Activated CD8-positive, alpha-beta memory T cell treated with anti-CD3 and anti-CD28 coated beads, Interleukin-2, amount 50 U/mL, for 1 hour (primary cell): Measurements from ENCODE around the gene NCMAP.
A peak's percentile ranks its signal among the peaks of the same experiment; 100 is the strongest.
"Not testable (repeated sequence)": the region's sequence is repeated elsewhere in the genome, so short reads cannot be mapped to it uniquely, and the experiment has no call there.

Experiments used
- DNase-seq: peaks from one replicate; pipeline ENCODE4 v3.0.0-alpha.2; 2020; ENCODE audit errors: extremely low read depth

NCMAP gene, protein sequence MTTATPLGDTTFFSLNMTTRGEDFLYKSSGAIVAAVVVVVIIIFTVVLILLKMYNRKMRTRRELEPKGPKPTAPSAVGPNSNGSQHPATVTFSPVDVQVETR

DNA sequence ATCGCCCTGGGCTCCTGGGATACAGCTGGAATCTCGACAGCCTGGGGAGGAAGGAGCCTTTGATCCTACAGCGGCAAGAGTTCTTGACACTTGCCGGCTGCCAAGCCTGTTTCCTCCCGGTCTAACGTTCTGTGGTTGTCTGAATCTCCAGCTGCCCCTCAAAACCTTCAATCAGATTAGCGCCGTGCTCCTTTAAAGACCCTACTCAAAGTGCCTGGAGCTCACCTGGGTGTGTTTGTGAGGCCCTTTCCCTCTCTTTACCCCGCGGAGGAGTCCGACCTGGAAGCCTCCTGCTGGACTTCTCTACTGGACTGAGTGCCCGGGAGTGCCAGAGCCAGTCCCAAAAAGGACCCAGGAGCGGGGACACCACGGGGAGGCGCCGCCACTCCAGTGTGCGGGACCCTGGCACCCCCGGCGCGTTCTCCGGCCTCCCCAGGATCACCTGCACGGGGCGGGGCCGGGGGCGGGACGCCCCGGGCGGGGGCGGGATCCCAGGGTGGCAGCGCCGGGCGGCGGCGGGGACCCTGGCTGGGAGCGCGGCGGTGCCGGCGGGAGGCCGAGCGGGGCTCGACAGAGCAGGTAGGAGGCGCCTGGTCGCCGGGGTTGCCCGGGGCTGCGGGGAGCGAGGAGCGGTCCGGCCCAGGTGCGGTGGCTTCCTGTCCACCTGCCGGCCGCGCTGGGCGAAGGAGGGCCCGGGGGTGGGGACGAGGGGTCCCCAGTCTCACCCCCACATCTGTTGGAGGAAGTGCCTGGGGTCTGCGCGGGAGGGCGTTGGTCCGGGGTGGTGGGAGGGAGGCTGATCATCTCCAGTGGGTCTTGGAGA, at the start of gene NCMAP:
Gene NCMAP, plus strand, starts transcription at position 497 of the 823 bp plus-strand sequence. CDS start 39,344 bp downstream, outside the sequence.
- DNase-seq: no peak

DNA sequence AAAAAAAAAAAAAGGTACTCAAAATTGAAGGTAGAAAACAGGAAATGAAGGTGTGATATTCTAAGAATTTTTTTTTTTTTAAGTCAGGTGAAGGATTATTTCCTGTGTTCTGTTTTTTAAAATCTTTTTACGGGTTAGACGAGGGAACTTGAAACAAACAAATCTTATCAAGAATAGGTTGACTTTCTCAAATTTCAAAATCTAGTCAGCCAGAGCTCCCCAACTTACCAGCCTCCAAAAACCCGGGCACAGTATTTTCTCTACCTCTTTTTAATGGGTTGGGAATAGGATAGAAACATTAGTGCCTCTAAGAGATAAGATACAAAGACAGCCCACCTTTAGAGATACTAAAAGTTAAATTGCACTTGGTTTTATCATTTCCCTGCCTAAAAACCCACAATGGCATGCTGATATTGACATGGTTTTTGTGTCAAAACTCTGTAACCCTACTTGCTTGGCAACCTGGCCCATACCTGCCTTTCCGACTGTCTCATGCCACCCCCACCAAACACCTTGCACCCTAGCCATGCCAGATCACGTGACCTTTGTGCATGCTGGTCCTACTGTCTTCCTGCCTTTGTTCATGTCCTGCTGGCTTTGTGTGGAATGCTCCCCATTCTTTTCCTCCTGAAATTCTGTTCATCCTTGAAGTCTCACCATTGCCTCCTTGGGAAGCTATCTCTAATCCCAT, 49.1 kb upstream of the NCMAP start:
- DNase-seq: no peak

DNA sequence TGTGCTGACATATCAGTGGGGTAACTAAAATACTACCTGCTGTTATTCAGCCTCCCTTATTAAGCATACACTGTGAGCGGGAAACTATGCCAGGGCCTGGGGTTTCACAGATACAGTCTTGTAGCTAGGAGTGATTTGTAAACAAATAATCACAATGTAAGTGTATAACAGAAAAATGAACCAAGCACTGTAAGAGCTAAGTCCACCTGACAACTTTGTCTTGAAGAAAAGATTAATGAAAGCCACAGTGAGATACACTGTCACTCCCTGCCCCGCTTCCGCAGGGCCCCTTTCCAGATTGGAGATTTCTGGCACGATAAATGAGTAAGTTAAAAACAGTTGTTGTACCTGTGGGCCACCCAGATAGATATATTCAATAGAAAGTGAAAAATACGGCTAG, 48.5 kb upstream of the NCMAP start:
- no peak for DNase-seq

GRCh38 chr1:24508911-24509310, 47.0 kb upstream of the NCMAP start:
- DNase-seq: no peak

GRCh38 chr1:24513706-24514105, 42.2 kb upstream of the NCMAP start:
- DNase-seq: no peak

DNA sequence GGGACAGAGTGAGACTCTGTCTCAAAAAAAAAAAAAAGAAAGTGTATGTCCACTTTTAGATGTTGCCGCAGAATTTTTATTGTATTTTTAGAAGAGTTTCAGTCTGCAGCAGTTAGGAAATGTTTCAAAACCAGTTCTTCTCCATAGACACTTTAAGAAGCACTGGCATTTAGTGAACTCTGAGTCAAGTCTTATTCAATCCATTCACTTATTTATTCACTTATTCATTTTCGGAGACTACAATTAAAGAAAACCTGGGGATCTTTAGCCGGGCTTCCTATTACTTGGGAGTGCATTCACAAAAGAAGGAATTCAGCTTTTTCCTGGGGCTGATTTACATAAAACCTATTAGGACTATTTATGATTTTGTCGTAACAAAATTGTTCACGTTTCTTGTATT, 40.9 kb upstream of the NCMAP start:
- no peak for DNase-seq

DNA sequence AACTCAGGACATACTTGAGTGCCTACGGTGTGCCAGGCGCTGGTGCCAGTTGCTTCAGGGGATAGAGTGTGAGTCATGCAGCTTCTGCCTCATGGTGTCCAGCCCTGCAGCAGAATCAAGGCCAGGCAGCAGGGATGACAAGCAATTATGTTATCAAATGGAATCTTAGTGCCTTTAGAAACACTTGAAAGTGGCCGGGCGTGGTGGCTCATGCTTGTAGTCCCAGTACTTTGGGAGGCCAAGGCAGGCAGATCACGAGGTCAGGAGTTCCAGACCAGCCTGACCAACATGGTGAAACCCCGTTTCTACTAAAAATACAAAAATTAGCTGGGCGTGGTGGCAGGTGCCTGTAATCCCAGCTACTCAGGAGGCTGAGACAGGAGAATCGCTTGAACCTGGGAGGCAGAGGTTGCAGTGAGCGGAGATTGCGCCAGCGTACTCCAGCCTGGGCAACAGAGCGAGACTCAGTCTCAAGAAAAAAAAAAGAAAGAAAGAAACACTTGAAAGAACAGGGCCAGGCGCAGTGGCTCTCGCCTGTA, 40.1 kb upstream of the NCMAP start:
- not testable (repeated sequence) for DNase-seq

GRCh38 chr1:24516506-24516905, 39.4 kb upstream of the NCMAP start:
- no peak for DNase-seq

- no peak for DNase-seq
These were observed 38.0 kb upstream of the NCMAP start for GRCh38 chr1:24517898-24518297.

DNA sequence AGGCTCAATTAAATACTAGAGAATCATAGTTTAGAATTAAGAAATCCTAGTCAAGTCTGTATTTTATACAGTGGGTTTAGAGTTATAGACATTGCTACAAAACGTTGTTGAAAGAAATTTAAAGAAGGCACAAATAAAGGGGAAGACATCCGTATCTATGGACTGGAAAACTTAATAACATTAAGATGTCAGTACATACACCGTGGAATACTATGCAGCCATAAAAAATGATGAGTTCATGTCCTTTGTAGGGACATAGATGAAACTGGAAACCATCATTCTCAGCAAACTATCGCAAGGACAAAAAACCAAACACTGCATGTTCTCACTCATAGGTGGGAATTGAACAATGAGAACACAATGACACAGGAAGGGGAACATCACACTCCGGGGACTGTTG, 35.6 kb upstream of the NCMAP start:
- DNase-seq: not testable (repeated sequence)

GRCh38 chr1:24525606-24526005, 30.3 kb upstream of the NCMAP start:
- DNase-seq: no peak

GRCh38 chr1:24526045-24526444, 29.8 kb upstream of the NCMAP start:
- DNase-seq: no peak

DNA sequence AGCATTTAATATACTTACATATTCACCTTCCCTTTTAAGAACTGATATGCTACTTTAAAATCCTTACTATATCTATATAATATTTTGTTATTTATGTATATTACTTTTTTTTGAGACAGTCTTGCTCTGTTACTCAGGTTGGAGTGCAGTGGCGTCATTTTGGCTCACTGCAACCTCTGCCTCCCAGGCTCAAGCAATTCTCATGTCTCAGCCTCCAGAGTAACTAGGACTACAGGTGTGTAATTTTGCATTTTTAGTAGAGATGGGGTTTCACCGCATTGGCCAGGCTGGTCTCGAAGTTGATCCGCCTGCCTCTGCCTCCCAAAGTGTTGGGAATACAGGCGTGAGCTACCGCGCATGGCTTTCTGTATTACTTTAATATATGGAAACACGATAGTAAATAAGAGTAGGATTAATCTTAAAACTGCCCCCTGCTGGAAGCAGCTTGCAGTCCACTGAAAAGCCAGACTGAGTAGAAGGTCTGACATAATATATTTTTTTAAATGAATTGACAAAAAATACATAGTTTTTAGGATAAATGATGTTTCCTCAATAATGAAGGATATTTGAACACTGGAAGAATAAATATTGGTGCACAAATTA, 28.8 kb upstream of the NCMAP start:
- DNase-seq: no peak

DNA sequence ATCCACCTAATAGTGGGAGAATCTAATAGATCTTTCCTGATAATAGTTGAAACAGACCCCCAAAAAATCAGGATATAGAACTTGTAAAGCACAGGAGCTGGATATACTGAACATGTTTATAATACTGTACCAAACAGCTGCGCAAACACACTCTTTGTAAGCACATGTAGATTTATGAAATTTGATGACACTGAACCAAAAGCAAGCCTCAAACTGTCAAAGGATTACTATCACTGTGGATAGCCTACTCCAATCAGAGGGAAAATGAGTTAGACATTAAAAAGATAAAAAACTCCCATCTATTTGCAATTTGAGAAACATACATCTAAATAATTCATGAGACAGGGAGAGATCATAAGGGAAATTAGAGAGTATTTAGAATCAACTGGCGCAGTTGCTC, 27.1 kb upstream of the NCMAP start:
- DNase-seq: no peak

- not testable (repeated sequence) for DNase-seq
These were observed 26.6 kb upstream of the NCMAP start for GRCh38 chr1:24529292-24529691.

DNA sequence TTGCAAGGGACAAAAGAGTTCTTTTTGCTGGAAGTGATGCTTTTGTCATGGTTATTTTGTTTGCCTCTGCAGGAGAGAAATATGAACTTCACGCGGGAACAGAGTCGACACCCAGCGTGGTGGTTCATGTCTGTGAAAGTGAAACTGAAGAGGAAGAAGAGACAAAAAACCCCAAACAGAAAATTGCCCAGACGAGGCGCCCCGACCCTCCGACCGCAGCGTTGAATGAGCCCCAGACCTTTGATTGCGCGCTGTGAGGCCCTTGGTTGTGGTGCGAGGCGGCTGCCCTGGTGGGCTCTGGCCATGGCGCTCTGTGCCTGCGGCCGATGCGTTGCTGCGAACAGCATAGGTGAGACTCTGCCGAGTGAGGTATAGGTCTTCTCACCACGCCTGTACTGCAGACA, 20.9 kb upstream of the NCMAP start:
- DNase-seq: peak; percentile 51

DNA sequence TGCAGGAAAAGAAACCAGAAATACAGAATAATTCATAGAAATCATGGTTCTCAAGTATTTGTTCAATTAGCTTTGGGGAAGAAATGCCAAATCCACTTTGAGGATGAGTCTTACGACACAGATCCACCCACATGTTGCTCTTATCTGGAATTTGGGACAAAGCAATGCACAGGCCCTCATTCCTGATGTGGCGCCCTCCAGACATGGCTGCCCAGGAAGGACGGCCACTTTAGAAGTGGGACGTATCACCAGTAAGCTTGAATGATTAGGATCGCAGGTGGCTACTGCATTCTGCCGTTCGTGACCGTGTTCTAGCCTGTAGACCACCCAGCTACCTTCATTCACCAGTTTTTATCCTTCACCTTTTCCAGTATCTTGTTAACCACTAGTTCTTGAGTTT, 20.1 kb upstream of the NCMAP start:
- no peak for DNase-seq

DNA sequence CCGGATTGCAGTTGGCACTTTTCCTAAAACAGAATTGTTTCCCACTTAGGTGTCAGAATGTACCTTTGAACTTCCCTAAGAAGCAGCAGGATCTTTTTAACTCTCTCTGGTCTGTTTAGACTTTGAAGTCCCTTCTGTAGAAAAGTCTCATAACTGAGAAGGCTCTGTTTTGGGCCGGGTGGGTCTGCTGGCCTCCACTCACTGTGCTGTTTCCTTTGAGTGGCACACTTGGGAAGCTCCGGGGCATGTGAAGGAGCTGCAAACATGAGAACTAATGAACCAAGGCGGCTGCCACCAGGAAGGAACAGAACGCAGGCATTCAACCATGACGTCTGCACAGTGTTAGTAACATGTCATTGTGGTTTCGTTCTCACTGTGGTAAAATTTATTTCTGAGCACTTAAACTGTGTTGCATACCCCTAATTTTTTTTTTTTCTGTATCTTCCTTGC, 19.5 kb upstream of the NCMAP start:
- peak; percentile 83 for DNase-seq

- DNase-seq: no peak
These were observed 15.6 kb upstream of the NCMAP start for GRCh38 chr1:24540051-24540905.

- no peak for DNase-seq
These were observed 14.8 kb upstream of the NCMAP start for GRCh38 chr1:24540906-24541710.
